SU-DHL-6 (cell line): ENCODE data around the gene ACOX3.
"Not testable (repeated sequence)": the region's sequence is repeated elsewhere in the genome, so short reads cannot be mapped to it uniquely, and the experiment has no call there.

Experiments
- H2AFZ ChIP-seq: fragments of 200-600 bp; sonication (generic); 2 replicates; pipeline ENCODE4 v1.6.1; 2014; ENCODE audit warnings: low read depth, mild to moderate bottlenecking, moderate library complexity, mixed read lengths, antibody characterized with exemption, low read length; ENCODE audit not compliant: severe bottlenecking
- H3F3A ChIP-seq: fragments of 200-600 bp; shearing (Covaris generic); 2 replicates; pipeline ENCODE4 v1.6.0; 2016; ENCODE audit warnings: antibody characterized with exemption, mild to moderate bottlenecking; ENCODE audit not compliant: insufficient read depth
- H3K27ac ChIP-seq: fragments of 200-600 bp; sonication (generic); 2 replicates; pipeline ENCODE4 v1.5.1; 2016; ENCODE audit warnings: low read depth, mild to moderate bottlenecking, low read length, moderate library complexity, mixed read lengths
- H3K27me3 ChIP-seq: fragments of 200-600 bp; sonication (generic), shearing (Covaris generic); 2 replicates; pipeline ENCODE4 v1.6.0; 2014; ENCODE audit warnings: mild to moderate bottlenecking, low read length
- H3K36me3 ChIP-seq: fragments of 200-600 bp; sonication (generic); 2 replicates; pipeline ENCODE4 v1.6.1; 2014; ENCODE audit warnings: mild to moderate bottlenecking, low read length, mixed read lengths
- H3K4me2 ChIP-seq: fragments of 300-600, 200-600 bp; shearing (Covaris generic), sonication (generic); 2 replicates; pipeline ENCODE4 v1.6.0; 2014; ENCODE audit warnings: low read length, low read depth, mild to moderate bottlenecking; ENCODE audit not compliant: poor library complexity, severe bottlenecking
- H3K4me3 ChIP-seq: fragments of 200-600 bp; sonication (generic); 2 replicates; pipeline ENCODE4 v1.5.1; 2014; ENCODE audit warnings: antibody characterized with exemption, low read length, mild to moderate bottlenecking, mixed read lengths; ENCODE audit not compliant: insufficient read depth, poor library complexity, severe bottlenecking
- H3K79me2 ChIP-seq: fragments of 200-600 bp; sonication (generic); 2 replicates; pipeline ENCODE4 v1.6.1; 2014; ENCODE audit warnings: mild to moderate bottlenecking, low read length, moderate library complexity; ENCODE audit not compliant: insufficient read depth
- H3K9ac ChIP-seq: fragments of 200-600 bp; sonication (generic); 2 replicates; pipeline ENCODE4 v1.7.0; 2014; ENCODE audit warnings: mild to moderate bottlenecking, low read length
- H3K9me2 ChIP-seq: fragments of 200-600 bp; sonication (generic); replicated peaks from 2 replicates; pipeline ENCODE4 v1.6.1; 2014; ENCODE audit warnings: low read length; ENCODE audit not compliant: insufficient read depth
- H3K9me3 ChIP-seq: fragments of 200-600 bp; sonication (generic); 2 replicates; pipeline ENCODE4 v1.6.1; 2014; ENCODE audit warnings: low read length, mixed read lengths; ENCODE audit not compliant: insufficient read depth
- H4K20me1 ChIP-seq: fragments of 200-600 bp; sonication (generic); 2 replicates; pipeline ENCODE4 v1.6.1; 2014; ENCODE audit warnings: low read depth, mild to moderate bottlenecking, antibody characterized with exemption, low read length, moderate library complexity, mixed read lengths
- EZH2phosphoT487 ChIP-seq: fragments of 200-600 bp; sonication (generic), shearing (Covaris generic); conservative IDR thresholded peaks from 2 replicates; pipeline ENCODE4 v1.6.1; 2018; ENCODE audit warnings: mild to moderate bottlenecking, antibody characterized with exemption, low read length, moderate library complexity, mixed read lengths
- TF ChIP-seq, protein P1 (sequence below): fragments of 200-600 bp; sonication (generic); IDR thresholded peaks from one replicate; pipeline ENCODE4 v1.5.1; 2017; ENCODE audit warnings: antibody characterized with exemption, mild to moderate bottlenecking, low read length, moderate library complexity; ENCODE audit not compliant: insufficient read depth, poor library complexity, severe bottlenecking

The ACOX3 gene

GRCh38 chr4:8422327-8422726 is 18.2 kb downstream of the ACOX3 start:
- no peak for TF ChIP-seq EZH2phosphoT487
- TF ChIP-seq, protein P1, sequence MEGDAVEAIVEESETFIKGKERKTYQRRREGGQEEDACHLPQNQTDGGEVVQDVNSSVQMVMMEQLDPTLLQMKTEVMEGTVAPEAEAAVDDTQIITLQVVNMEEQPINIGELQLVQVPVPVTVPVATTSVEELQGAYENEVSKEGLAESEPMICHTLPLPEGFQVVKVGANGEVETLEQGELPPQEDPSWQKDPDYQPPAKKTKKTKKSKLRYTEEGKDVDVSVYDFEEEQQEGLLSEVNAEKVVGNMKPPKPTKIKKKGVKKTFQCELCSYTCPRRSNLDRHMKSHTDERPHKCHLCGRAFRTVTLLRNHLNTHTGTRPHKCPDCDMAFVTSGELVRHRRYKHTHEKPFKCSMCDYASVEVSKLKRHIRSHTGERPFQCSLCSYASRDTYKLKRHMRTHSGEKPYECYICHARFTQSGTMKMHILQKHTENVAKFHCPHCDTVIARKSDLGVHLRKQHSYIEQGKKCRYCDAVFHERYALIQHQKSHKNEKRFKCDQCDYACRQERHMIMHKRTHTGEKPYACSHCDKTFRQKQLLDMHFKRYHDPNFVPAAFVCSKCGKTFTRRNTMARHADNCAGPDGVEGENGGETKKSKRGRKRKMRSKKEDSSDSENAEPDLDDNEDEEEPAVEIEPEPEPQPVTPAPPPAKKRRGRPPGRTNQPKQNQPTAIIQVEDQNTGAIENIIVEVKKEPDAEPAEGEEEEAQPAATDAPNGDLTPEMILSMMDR, result no peak
- H4K20me1 ChIP-seq, result no peaks in the 10 kb centered on the region

DNA sequence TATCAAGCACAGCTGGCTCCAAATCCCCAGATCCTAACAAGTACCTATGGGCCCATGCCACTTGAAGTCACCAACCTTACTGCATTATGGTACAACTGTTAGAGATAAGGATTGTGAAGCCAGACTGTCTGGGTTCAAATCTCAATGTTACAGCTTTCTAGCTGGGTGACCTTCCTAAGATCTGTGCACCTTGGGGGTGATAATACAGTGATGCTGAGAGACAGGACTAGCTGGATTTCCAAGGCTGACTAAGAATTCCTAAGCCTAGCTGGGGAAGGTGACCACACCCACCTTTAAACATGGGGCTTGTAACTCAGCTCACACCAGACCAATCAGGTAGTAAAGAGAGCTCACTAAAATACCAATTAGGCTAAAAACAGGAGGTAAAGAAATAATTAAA is 20.4 kb downstream of the ACOX3 start:
- H4K20me1 ChIP-seq, H3K9me3 ChIP-seq, H3K9me2 ChIP-seq, H3K27ac ChIP-seq, H3K4me2 ChIP-seq, H3K79me2 ChIP-seq, H3K4me3 ChIP-seq, H3F3A ChIP-seq, H3K27me3 ChIP-seq, H3K36me3 ChIP-seq, H3K9ac ChIP-seq, H2AFZ ChIP-seq: not testable (repeated sequence)

More at GRCh38 chr4:8422327-8422726, 18.2 kb downstream of the ACOX3 start:
- no peaks in the 10 kb centered on the region for H3K36me3 ChIP-seq
- no peak overlapping the region for H3K27ac ChIP-seq
- H3K27me3 ChIP-seq, result no peaks in the 10 kb centered on the region
- H3K4me3 ChIP-seq, result no peak overlapping the region
- H3K9me3 ChIP-seq, result no peaks in the 10 kb centered on the region
- no peak overlapping the region for H3K9ac ChIP-seq
- H3K4me2 ChIP-seq, result no peak overlapping the region
- no peaks in the 10 kb centered on the region for H3K79me2 ChIP-seq
- H2AFZ ChIP-seq, result no peak overlapping the region
- H3F3A ChIP-seq, result no peaks in the 10 kb centered on the region
- H3K9me2 ChIP-seq, result no peaks in the 10 kb centered on the region

GRCh38 chr4:8419222-8420041 is 21.1 kb downstream of the ACOX3 start:
- TF ChIP-seq, protein P1, result no peak
- TF ChIP-seq EZH2phosphoT487, result no peak
- H3F3A ChIP-seq, result no peaks in the 10 kb centered on the region
- H2AFZ ChIP-seq, result no peak overlapping the region
- no peaks in the 10 kb centered on the region for H3K9me3 ChIP-seq
- H3K9ac ChIP-seq, result no peak overlapping the region
- no peak overlapping the region for H3K27ac ChIP-seq
- H3K79me2 ChIP-seq, result no peaks in the 10 kb centered on the region
- H3K4me3 ChIP-seq, result no peak overlapping the region
- no peaks in the 10 kb centered on the region for H3K27me3 ChIP-seq
- H3K9me2 ChIP-seq, result no peaks in the 10 kb centered on the region
- no peaks in the 10 kb centered on the region for H4K20me1 ChIP-seq
- H3K4me2 ChIP-seq, result no peak overlapping the region
- H3K36me3 ChIP-seq, result no peaks in the 10 kb centered on the region

DNA sequence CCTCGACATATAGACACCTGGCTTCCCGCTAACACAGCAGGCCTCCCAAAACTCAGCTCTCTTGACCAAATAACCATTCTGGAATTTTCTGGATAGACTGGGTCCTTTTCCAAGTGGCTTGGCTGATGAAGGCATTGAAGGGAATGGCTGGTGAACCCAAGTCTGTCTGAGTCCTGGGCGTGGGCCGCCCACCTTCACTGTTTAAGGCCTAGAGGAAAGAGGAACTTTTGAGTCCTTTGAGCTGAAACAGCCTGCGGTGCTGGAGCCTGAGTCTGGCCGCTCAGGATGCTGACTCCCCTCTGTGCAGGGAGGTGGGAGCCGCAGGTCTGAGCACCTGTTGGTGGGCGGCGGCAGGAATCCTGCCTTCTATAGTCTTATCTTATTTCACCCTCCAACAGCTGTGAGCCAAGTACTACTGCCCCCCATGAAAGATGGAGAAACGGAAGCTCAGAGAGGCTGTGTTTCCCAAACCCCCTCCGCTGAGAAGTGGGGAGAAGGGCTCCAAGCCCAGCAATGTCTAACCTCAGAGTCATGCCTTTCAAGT is 23.4 kb downstream of the ACOX3 start:
- TF ChIP-seq, protein P1, result no peak
- TF ChIP-seq EZH2phosphoT487, result no peak
- no peak overlapping the region for H3K27ac ChIP-seq
- H4K20me1 ChIP-seq, result no peaks in the 10 kb centered on the region
- no peaks in the 10 kb centered on the region for H3F3A ChIP-seq
- H3K9me3 ChIP-seq, result no peaks in the 10 kb centered on the region
- H3K36me3 ChIP-seq, result no peaks in the 10 kb centered on the region
- no peak overlapping the region for H3K4me2 ChIP-seq
- H2AFZ ChIP-seq, result no peak overlapping the region
- H3K79me2 ChIP-seq, result no peaks in the 10 kb centered on the region
- no peaks in the 10 kb centered on the region for H3K9me2 ChIP-seq
- H3K9ac ChIP-seq, result no peak overlapping the region
- H3K4me3 ChIP-seq, result no peak overlapping the region
- no peaks in the 10 kb centered on the region for H3K27me3 ChIP-seq
